KMS-11 (cell line): ENCODE measurements around the gene ZNF81.

ENCODE experiments used
- H2AFZ ChIP-seq: fragments of 200-600 bp; sonication (generic); 2 replicates; pipeline ENCODE4 v1.6.1; 2016; ENCODE audit warnings: antibody characterized with exemption, mixed run types, low read depth
- H3K27ac ChIP-seq: fragments of 200-600 bp; sonication (generic); 2 replicates; pipeline ENCODE4 v1.6.1; 2016; ENCODE audit warnings: mild to moderate bottlenecking, mixed run types
- H3K27me3 ChIP-seq: fragments of 200-600 bp; sonication (generic); 2 replicates; pipeline ENCODE4 v1.6.1; 2017; ENCODE audit warnings: mild to moderate bottlenecking, low read depth, mixed run types, moderate library complexity; ENCODE audit not compliant: insufficient read depth
- H3K36me3 ChIP-seq: fragments of 200-600 bp; sonication (generic); 2 replicates; pipeline ENCODE4 v1.6.1; 2017; ENCODE audit warnings: mild to moderate bottlenecking, mixed run types; ENCODE audit not compliant: insufficient read depth
- H3K4me1 ChIP-seq: fragments of 200-600 bp; sonication (generic); 2 replicates; pipeline ENCODE4 v1.6.1; 2016; ENCODE audit warnings: mild to moderate bottlenecking, low read depth, mixed run types; ENCODE audit not compliant: poor library complexity, severe bottlenecking
- H3K4me2 ChIP-seq: fragments of 200-600 bp; sonication (generic); 2 replicates; pipeline ENCODE4 v1.7.0; 2016; ENCODE audit warnings: mild to moderate bottlenecking, mixed run types
- H3K4me3 ChIP-seq: fragments of 200-600 bp; sonication (generic); IDR thresholded peaks from 2 replicates; pipeline ENCODE4 v1.6.1; 2017; ENCODE audit warnings: low read depth, low read length, mixed read lengths; ENCODE audit not compliant: insufficient read depth
- H3K79me2 ChIP-seq: fragments of 200-600 bp; sonication (generic); 2 replicates; pipeline ENCODE4 v1.6.1; 2016; ENCODE audit warnings: low read depth, mixed run types; ENCODE audit not compliant: insufficient read depth
- H3K9ac ChIP-seq: fragments of 200-600 bp; sonication (generic); 2 replicates; pipeline ENCODE4 v1.6.1; 2016; ENCODE audit warnings: mild to moderate bottlenecking, mixed run types
- H4K20me1 ChIP-seq: fragments of 200-600 bp; sonication (generic); 2 replicates; pipeline ENCODE4 v1.6.1; 2016; ENCODE audit warnings: mild to moderate bottlenecking, mixed run types; ENCODE audit not compliant: insufficient read depth
- CTCF ChIP-seq: fragments of 200-600 bp; sonication (generic); conservative IDR thresholded peaks from 2 replicates; pipeline ENCODE4 v1.6.1; 2017; ENCODE audit warnings: low read depth, mild to moderate bottlenecking, antibody characterized with exemption, low read length, moderate library complexity, mixed read lengths

The ZNF81 gene

DNA sequence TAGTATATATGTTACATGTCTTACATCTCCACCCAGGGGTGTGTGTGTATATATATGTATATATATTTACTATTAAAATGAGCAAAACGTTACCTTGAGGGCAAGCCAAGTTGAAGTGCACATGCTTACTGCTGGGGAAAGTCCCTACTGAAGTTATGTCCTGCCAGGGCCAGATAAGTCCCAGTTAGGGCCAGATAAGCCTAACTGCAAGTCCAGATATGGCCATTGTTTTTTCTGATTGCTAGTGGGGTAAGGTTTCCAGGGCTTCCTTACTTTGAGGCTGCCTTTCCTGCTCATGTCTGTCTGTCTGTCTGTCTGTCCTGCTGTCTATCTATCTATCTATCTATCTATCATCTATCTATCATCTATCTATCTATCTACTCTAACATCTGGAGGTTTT is 19.3 kb upstream of the ZNF81 start:
- Histone ChIP-seq H3K36me3 (no peaks in the 10 kb centered on the region), H3K27ac (no peak overlapping the region), H3K4me1 (no peaks in the 10 kb centered on the region), H3K4me2 (no peak overlapping the region), H4K20me1 (no peaks in the 10 kb centered on the region), H3K4me3 (no peak overlapping the region), H2AFZ (no peak overlapping the region), H3K27me3 (no peaks in the 10 kb centered on the region), H3K79me2 (no peaks in the 10 kb centered on the region), H3K9ac (no peak overlapping the region)
- no peak for TF ChIP-seq CTCF

DNA sequence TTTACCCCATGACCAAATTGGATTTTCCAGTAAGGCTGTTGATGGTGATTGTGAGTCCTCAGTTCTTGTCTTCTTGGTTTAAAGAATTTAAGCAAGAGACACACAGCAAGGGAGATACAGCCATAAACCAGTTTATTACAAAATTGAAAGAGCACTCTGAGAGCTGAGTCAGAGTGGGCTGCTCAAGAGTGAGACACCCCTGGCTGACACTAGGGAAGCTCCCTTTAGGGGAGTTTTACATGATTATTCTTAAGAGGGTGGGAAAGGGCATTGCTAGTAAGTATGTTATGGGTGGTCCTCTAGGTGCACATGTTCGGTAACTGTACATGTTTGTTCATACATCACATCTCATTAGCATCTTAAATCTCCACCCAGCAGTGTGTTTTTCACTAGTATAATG is 18.8 kb upstream of the ZNF81 start:
- Histone ChIP-seq H3K27me3 (no peaks in the 10 kb centered on the region), H4K20me1 (no peaks in the 10 kb centered on the region), H3K4me2 (no peak overlapping the region), H3K27ac (no peak overlapping the region), H3K4me3 (no peak overlapping the region), H2AFZ (no peak overlapping the region), H3K9ac (no peak overlapping the region), H3K79me2 (no peaks in the 10 kb centered on the region), H3K36me3 (no peaks in the 10 kb centered on the region), H3K4me1 (no peaks in the 10 kb centered on the region)
- no peak for TF ChIP-seq CTCF

DNA sequence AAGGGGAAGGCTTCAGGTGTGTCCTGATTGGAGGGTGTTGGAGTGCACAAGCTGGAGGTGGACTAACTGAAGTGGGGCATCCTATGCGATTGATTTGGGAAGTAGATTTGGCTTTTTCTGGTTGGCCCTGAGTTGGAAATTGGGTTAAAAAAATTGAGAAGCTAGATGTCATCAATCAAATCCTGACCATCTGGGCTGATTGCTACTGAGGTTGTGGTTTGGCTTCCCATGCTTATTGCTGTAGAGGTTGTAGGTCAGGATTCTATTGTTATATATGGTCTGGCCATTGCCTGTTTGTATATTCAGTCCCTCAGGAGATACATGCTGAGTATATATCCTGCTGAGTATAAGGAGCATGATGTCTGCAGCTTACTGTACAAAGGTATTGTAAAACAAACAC is 7.7 kb upstream of the ZNF81 start:
- no peaks in the 10 kb centered on the region for H3K36me3 ChIP-seq
- H4K20me1 ChIP-seq, result no peaks in the 10 kb centered on the region
- no peak overlapping the region for H3K27ac ChIP-seq
- H3K9ac ChIP-seq, result no peak overlapping the region
- no peak overlapping the region for H3K4me3 ChIP-seq
- H3K79me2 ChIP-seq, result no peaks in the 10 kb centered on the region
- TF ChIP-seq CTCF, result no peak
- no peaks in the 10 kb centered on the region for H3K27me3 ChIP-seq
- no peaks in the 10 kb centered on the region for H3K4me1 ChIP-seq
- no peak overlapping the region for H2AFZ ChIP-seq
- H3K4me2 ChIP-seq, result no peak overlapping the region

DNA sequence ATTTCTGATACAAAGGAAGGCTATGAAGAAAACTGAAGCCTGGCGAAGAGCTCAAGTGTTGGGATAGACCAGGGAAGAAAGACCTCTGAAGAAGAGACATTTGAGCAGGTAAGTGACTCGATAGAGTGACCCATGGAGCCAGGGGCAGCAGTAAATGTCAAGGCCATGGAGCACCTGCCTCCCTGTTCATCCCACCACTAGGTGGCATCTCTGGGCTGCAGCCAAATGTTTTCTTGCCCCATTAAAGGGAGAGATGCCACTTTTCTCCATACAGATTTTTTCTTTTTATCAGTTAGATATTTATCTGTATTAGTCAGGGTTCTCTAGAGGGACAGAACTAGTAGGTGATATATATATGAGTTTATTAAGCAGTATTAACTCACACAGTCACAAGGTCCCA is 4.9 kb upstream of the ZNF81 start:
- H3K27ac ChIP-seq, result no peak overlapping the region
- H4K20me1 ChIP-seq, result no peaks in the 10 kb centered on the region
- H3K36me3 ChIP-seq, result no peaks in the 10 kb centered on the region
- no peak overlapping the region for H3K4me2 ChIP-seq
- no peak overlapping the region for H2AFZ ChIP-seq
- TF ChIP-seq CTCF, result peak; percentile 73
- H3K79me2 ChIP-seq, result no peaks in the 10 kb centered on the region
- no peak overlapping the region for H3K9ac ChIP-seq
- no peaks in the 10 kb centered on the region for H3K27me3 ChIP-seq
- peaks cover 5% of the 10 kb centered on the region for H3K4me1 ChIP-seq
- H3K4me3 ChIP-seq, result no peak overlapping the region
